DOHH2 (cell line): ENCODE data around the gene NOSTRIN.

Experiments used
- H3F3A ChIP-seq: fragments of 200-600 bp; sonication (generic), shearing (Covaris generic); 2 replicates; pipeline ENCODE4 v1.6.0; 2016; ENCODE audit warnings: antibody characterized with exemption, mild to moderate bottlenecking; ENCODE audit not compliant: control insufficient read depth, insufficient read depth
- H3K27ac ChIP-seq: fragments of 200-600 bp; sonication (generic); 2 replicates; pipeline ENCODE4 v1.5.1; 2014; ENCODE audit warnings: low read depth, mild to moderate bottlenecking, low read length, moderate library complexity
- H3K27me3 ChIP-seq: fragments of 200-600 bp; sonication (generic); 2 replicates; pipeline ENCODE4 v1.6.1; 2014; ENCODE audit warnings: mild to moderate bottlenecking, low read length, mixed read lengths; ENCODE audit not compliant: control insufficient read depth
- H3K36me3 ChIP-seq: fragments of 200-600 bp; sonication (generic); 2 replicates; pipeline ENCODE4 v1.6.1; 2014; ENCODE audit warnings: mild to moderate bottlenecking, low read length, moderate library complexity, mixed read lengths; ENCODE audit not compliant: control insufficient read depth
- H3K4me1 ChIP-seq: fragments of 200-600 bp; sonication (generic); 2 replicates; pipeline ENCODE4 v1.6.1; 2014; ENCODE audit warnings: mild to moderate bottlenecking, low read length, mixed read lengths; ENCODE audit not compliant: control insufficient read depth
- H3K4me2 ChIP-seq: fragments of 200-600 bp; sonication (generic); 2 replicates; pipeline ENCODE4 v1.6.0; 2014; ENCODE audit warnings: mild to moderate bottlenecking, low read length, moderate library complexity
- H3K4me3 ChIP-seq: fragments of 200-600 bp; sonication (generic); 2 replicates; pipeline ENCODE4 v1.5.1; 2014; ENCODE audit warnings: mild to moderate bottlenecking, low read length, mixed read lengths
- H3K79me2 ChIP-seq: fragments of 200-600 bp; sonication (generic); 2 replicates; pipeline ENCODE4 v1.6.1; 2014; ENCODE audit warnings: mild to moderate bottlenecking, low read length, mixed read lengths; ENCODE audit not compliant: control insufficient read depth
- H3K9me2 ChIP-seq: fragments of 200-600 bp; sonication (generic); replicated peaks from 2 replicates; pipeline ENCODE4 v1.6.1; 2014; ENCODE audit warnings: mild to moderate bottlenecking, low read length, mixed read lengths; ENCODE audit not compliant: control insufficient read depth
- H3K9me3 ChIP-seq: fragments of 200-600 bp; sonication (generic); 2 replicates; pipeline ENCODE4 v1.6.1; 2014; ENCODE audit warnings: antibody characterized with exemption, low read length, mixed read lengths; ENCODE audit not compliant: control insufficient read depth, insufficient read depth
- H4K20me1 ChIP-seq: fragments of 200-600 bp; sonication (generic); 2 replicates; pipeline ENCODE4 v1.6.0; 2014; ENCODE audit warnings: low read depth, mild to moderate bottlenecking, antibody characterized with exemption, low read length, moderate library complexity; ENCODE audit not compliant: control insufficient read depth, insufficient read depth
- EZH2phosphoT487 ChIP-seq: fragments of 200-600 bp; sonication (generic); IDR thresholded peaks from 2 replicates; pipeline ENCODE4 v1.6.1; 2017; ENCODE audit warnings: borderline replicate concordance, mild to moderate bottlenecking, antibody characterized with exemption, low read length, moderate library complexity, mixed read lengths
- TF ChIP-seq, protein P1 (sequence below): fragments of 200-600 bp; sonication (generic); IDR thresholded peaks from one replicate; pipeline ENCODE4 v1.5.1; 2014; ENCODE audit warnings: antibody characterized with exemption, mild to moderate bottlenecking, low read depth, low read length; ENCODE audit not compliant: poor library complexity, severe bottlenecking

NOSTRIN gene

GRCh38 chr2:168825126-168825525, 22.7 kb downstream of the NOSTRIN start:
- no peaks in the 10 kb centered on the region for H3K4me1 ChIP-seq
- no peak overlapping the region for H3K4me3 ChIP-seq
- H4K20me1 ChIP-seq = no peaks in the 10 kb centered on the region
- H3K79me2 ChIP-seq = no peaks in the 10 kb centered on the region
- H3K9me2 ChIP-seq = no peaks in the 10 kb centered on the region
- H3K27ac ChIP-seq = no peak overlapping the region
- no peak for TF ChIP-seq EZH2phosphoT487
- TF ChIP-seq, protein P1, sequence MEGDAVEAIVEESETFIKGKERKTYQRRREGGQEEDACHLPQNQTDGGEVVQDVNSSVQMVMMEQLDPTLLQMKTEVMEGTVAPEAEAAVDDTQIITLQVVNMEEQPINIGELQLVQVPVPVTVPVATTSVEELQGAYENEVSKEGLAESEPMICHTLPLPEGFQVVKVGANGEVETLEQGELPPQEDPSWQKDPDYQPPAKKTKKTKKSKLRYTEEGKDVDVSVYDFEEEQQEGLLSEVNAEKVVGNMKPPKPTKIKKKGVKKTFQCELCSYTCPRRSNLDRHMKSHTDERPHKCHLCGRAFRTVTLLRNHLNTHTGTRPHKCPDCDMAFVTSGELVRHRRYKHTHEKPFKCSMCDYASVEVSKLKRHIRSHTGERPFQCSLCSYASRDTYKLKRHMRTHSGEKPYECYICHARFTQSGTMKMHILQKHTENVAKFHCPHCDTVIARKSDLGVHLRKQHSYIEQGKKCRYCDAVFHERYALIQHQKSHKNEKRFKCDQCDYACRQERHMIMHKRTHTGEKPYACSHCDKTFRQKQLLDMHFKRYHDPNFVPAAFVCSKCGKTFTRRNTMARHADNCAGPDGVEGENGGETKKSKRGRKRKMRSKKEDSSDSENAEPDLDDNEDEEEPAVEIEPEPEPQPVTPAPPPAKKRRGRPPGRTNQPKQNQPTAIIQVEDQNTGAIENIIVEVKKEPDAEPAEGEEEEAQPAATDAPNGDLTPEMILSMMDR = no peak
- no peaks in the 10 kb centered on the region for H3K36me3 ChIP-seq
- H3K9me3 ChIP-seq = no peaks in the 10 kb centered on the region
- H3F3A ChIP-seq = no peaks in the 10 kb centered on the region
- H3K4me2 ChIP-seq = no peak overlapping the region
- H3K27me3 ChIP-seq = peaks cover 2% of the 10 kb centered on the region; the same call in 1 of the 2 replicates

DNA sequence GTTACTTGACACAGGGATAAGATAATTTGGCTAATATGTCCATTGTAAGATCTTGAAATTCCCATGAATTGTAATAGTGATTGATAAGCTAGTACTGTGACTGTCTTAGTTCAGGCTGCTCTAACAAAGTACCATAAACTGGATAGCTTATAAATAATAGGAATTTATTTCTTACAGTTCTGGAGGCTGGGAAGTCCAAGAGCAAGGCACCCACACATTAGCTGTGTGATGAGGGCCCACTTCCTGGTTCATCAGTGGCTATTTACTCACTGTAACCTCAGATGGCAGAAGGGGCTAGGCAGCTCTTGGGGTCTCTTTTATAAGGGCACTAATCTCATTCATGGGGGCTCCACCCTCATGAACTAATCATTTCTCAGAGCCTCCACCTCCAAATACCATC, 28.5 kb downstream of the NOSTRIN start:
- no peak overlapping the region for H3K4me3 ChIP-seq
- no peaks in the 10 kb centered on the region for H4K20me1 ChIP-seq
- peaks cover 5% of the 10 kb centered on the region; the same call in 1 of the 2 replicates for H3K27me3 ChIP-seq
- no peaks in the 10 kb centered on the region for H3K9me3 ChIP-seq
- no peaks in the 10 kb centered on the region for H3K4me1 ChIP-seq
- no peaks in the 10 kb centered on the region for H3F3A ChIP-seq
- no peaks in the 10 kb centered on the region for H3K79me2 ChIP-seq
- no peak overlapping the region for H3K27ac ChIP-seq
- H3K9me2 ChIP-seq = no peaks in the 10 kb centered on the region
- TF ChIP-seq, protein P1 = no peak
- no peak for TF ChIP-seq EZH2phosphoT487
- H3K36me3 ChIP-seq = no peaks in the 10 kb centered on the region
- no peak overlapping the region for H3K4me2 ChIP-seq

DNA sequence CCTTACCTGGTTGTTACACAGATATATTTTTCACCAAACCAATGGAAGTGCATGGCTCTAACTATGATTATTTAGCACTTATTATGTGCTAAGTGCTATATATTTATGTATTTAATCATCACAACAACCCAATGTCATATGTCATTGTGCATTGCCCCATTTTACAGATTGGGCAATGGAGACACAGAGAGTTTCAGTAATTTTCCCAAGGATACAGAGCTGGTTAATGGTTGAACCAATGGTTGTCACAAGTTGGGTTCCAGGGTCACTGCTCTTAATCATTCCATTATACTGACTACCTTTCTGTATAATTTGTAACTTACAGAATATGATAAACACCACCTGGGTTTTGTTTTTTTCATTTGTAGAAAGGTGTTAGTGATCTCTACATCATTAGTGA, 29.2 kb downstream of the NOSTRIN start:
- TF ChIP-seq EZH2phosphoT487 = no peak
- TF ChIP-seq, protein P1 = no peak
- H3K27ac ChIP-seq = no peak overlapping the region

GRCh38 chr2:168835969-168836368, 33.5 kb downstream of the NOSTRIN start:
- H4K20me1 ChIP-seq = no peaks in the 10 kb centered on the region

More for the DNA sequence above, 29.2 kb downstream of the NOSTRIN start:
- no peaks in the 10 kb centered on the region for H3F3A ChIP-seq
- no peaks in the 10 kb centered on the region for H4K20me1 ChIP-seq
- H3K27me3 ChIP-seq = peaks cover 5% of the 10 kb centered on the region; the same call in 1 of the 2 replicates
- no peaks in the 10 kb centered on the region for H3K36me3 ChIP-seq
- no peaks in the 10 kb centered on the region for H3K4me1 ChIP-seq
- H3K79me2 ChIP-seq = no peaks in the 10 kb centered on the region
- no peak overlapping the region for H3K4me2 ChIP-seq
- no peaks in the 10 kb centered on the region for H3K9me3 ChIP-seq
- H3K9me2 ChIP-seq = no peaks in the 10 kb centered on the region
- H3K4me3 ChIP-seq = no peak overlapping the region

More at GRCh38 chr2:168835969-168836368, 33.5 kb downstream of the NOSTRIN start:
- H3K4me2 ChIP-seq = no peak overlapping the region
- no peak overlapping the region for H3K4me3 ChIP-seq
- H3K79me2 ChIP-seq = no peaks in the 10 kb centered on the region
- H3K27me3 ChIP-seq = peaks cover 5% of the 10 kb centered on the region; the same call in 1 of the 2 replicates
- TF ChIP-seq, protein P1 = no peak
- TF ChIP-seq EZH2phosphoT487 = no peak
- no peaks in the 10 kb centered on the region for H3K36me3 ChIP-seq
- H3K9me3 ChIP-seq = no peaks in the 10 kb centered on the region
- H3F3A ChIP-seq = no peaks in the 10 kb centered on the region
- no peaks in the 10 kb centered on the region for H3K9me2 ChIP-seq
- no peak overlapping the region for H3K27ac ChIP-seq
- no peaks in the 10 kb centered on the region for H3K4me1 ChIP-seq
